Uterus (tissue), 2 donors: Measurements from ENCODE around the gene KRTAP10-5.

Source experiments
- CTCF ChIP-seq, 4 experiments: fragments of 200-600 bp in 2 of 4; fragments of 450-650 bp in 2 of 4; sonication (generic) in 2 of 4; IDR thresholded peaks; one replicate each; pipeline ENCODE4 v1.5.1; 2016 to 2019; ENCODE audit warnings: antibody characterized with exemption in 4 of 4, mild to moderate bottlenecking in 2 of 4, moderate library complexity in 1 of 4
- POLR2A ChIP-seq, 2 donors: fragments of 450-650 bp; IDR thresholded peaks; one replicate each; pipeline ENCODE4 v1.6.1; 2016; ENCODE audit warnings: antibody characterized with exemption in 2 of 2, mild to moderate bottlenecking in 1 of 2, moderate library complexity in 1 of 2

GRCh38 chr21:44537930-44538911 lies 42.2 kb downstream of the KRTAP10-5 start:
- TF ChIP-seq POLR2A (IDR thresholded peaks at IDR 0.05) (no peak), CTCF (IDR thresholded peaks at IDR 0.05) (no peak)
